DOHH2 (cell line): ENCODE data around the gene LANCL2.

Source experiments
- H3F3A ChIP-seq: fragments of 200-600 bp; sonication (generic), shearing (Covaris generic); 2 replicates; pipeline ENCODE4 v1.6.0; 2016; ENCODE audit warnings: antibody characterized with exemption, mild to moderate bottlenecking; ENCODE audit not compliant: control insufficient read depth, insufficient read depth
- H3K27ac ChIP-seq: fragments of 200-600 bp; sonication (generic); 2 replicates; pipeline ENCODE4 v1.5.1; 2014; ENCODE audit warnings: low read depth, mild to moderate bottlenecking, low read length, moderate library complexity
- H3K27me3 ChIP-seq: fragments of 200-600 bp; sonication (generic); 2 replicates; pipeline ENCODE4 v1.6.1; 2014; ENCODE audit warnings: mild to moderate bottlenecking, low read length, mixed read lengths; ENCODE audit not compliant: control insufficient read depth
- H3K36me3 ChIP-seq: fragments of 200-600 bp; sonication (generic); 2 replicates; pipeline ENCODE4 v1.6.1; 2014; ENCODE audit warnings: mild to moderate bottlenecking, low read length, moderate library complexity, mixed read lengths; ENCODE audit not compliant: control insufficient read depth
- H3K4me1 ChIP-seq: fragments of 200-600 bp; sonication (generic); 2 replicates; pipeline ENCODE4 v1.6.1; 2014; ENCODE audit warnings: mild to moderate bottlenecking, low read length, mixed read lengths; ENCODE audit not compliant: control insufficient read depth
- H3K4me2 ChIP-seq: fragments of 200-600 bp; sonication (generic); 2 replicates; pipeline ENCODE4 v1.6.0; 2014; ENCODE audit warnings: mild to moderate bottlenecking, low read length, moderate library complexity
- H3K4me3 ChIP-seq: fragments of 200-600 bp; sonication (generic); 2 replicates; pipeline ENCODE4 v1.5.1; 2014; ENCODE audit warnings: mild to moderate bottlenecking, low read length, mixed read lengths
- H3K79me2 ChIP-seq: fragments of 200-600 bp; sonication (generic); 2 replicates; pipeline ENCODE4 v1.6.1; 2014; ENCODE audit warnings: mild to moderate bottlenecking, low read length, mixed read lengths; ENCODE audit not compliant: control insufficient read depth
- H3K9me2 ChIP-seq: fragments of 200-600 bp; sonication (generic); replicated peaks from 2 replicates; pipeline ENCODE4 v1.6.1; 2014; ENCODE audit warnings: mild to moderate bottlenecking, low read length, mixed read lengths; ENCODE audit not compliant: control insufficient read depth
- H3K9me3 ChIP-seq: fragments of 200-600 bp; sonication (generic); 2 replicates; pipeline ENCODE4 v1.6.1; 2014; ENCODE audit warnings: antibody characterized with exemption, low read length, mixed read lengths; ENCODE audit not compliant: control insufficient read depth, insufficient read depth
- H4K20me1 ChIP-seq: fragments of 200-600 bp; sonication (generic); 2 replicates; pipeline ENCODE4 v1.6.0; 2014; ENCODE audit warnings: low read depth, mild to moderate bottlenecking, antibody characterized with exemption, low read length, moderate library complexity; ENCODE audit not compliant: control insufficient read depth, insufficient read depth
- EZH2phosphoT487 ChIP-seq: fragments of 200-600 bp; sonication (generic); IDR thresholded peaks from 2 replicates; pipeline ENCODE4 v1.6.1; 2017; ENCODE audit warnings: borderline replicate concordance, mild to moderate bottlenecking, antibody characterized with exemption, low read length, moderate library complexity, mixed read lengths
- TF ChIP-seq, protein P1 (sequence below): fragments of 200-600 bp; sonication (generic); IDR thresholded peaks from one replicate; pipeline ENCODE4 v1.5.1; 2014; ENCODE audit warnings: antibody characterized with exemption, mild to moderate bottlenecking, low read depth, low read length; ENCODE audit not compliant: poor library complexity, severe bottlenecking

Gene LANCL2

DNA sequence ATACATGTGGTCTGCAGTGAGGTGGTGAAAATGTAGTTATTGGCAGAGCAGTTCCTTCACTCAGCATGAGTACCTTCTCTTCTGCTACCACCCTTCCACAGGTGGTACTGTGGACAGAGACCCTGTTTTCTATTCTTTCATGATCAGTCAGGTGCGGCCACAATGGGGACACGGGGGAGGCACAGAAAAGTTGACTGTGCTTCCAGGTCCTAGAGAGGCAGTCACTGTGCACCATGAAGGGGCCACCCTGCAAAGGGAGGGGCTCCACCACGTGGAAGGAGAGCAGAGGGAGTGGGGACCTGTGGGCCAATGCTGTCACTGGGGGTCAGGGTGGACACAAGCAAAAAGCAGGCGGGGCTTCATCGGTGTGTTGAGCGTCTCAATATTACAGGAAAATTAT, 3.6 kb upstream of the LANCL2 start:
- TF ChIP-seq, protein P1, sequence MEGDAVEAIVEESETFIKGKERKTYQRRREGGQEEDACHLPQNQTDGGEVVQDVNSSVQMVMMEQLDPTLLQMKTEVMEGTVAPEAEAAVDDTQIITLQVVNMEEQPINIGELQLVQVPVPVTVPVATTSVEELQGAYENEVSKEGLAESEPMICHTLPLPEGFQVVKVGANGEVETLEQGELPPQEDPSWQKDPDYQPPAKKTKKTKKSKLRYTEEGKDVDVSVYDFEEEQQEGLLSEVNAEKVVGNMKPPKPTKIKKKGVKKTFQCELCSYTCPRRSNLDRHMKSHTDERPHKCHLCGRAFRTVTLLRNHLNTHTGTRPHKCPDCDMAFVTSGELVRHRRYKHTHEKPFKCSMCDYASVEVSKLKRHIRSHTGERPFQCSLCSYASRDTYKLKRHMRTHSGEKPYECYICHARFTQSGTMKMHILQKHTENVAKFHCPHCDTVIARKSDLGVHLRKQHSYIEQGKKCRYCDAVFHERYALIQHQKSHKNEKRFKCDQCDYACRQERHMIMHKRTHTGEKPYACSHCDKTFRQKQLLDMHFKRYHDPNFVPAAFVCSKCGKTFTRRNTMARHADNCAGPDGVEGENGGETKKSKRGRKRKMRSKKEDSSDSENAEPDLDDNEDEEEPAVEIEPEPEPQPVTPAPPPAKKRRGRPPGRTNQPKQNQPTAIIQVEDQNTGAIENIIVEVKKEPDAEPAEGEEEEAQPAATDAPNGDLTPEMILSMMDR = no peak
- TF ChIP-seq EZH2phosphoT487 = no peak
- Histone ChIP-seq H3F3A (no peaks in the 10 kb centered on the region), H3K36me3 (peaks cover 4% of the 10 kb centered on the region), H3K79me2 (peaks cover 8% of the 10 kb centered on the region), H4K20me1 (no peaks in the 10 kb centered on the region), H3K9me3 (no peaks in the 10 kb centered on the region), H3K4me3 (no peak overlapping the region), H3K9me2 (no peaks in the 10 kb centered on the region), H3K4me2 (no peak overlapping the region), H3K27me3 (0 out of 2 replicates have a peak, but pooled peaks cover 4% of the 10 kb centered on the region), H3K27ac (no peak overlapping the region), H3K4me1 (peaks cover 10% of the 10 kb centered on the region)

DNA sequence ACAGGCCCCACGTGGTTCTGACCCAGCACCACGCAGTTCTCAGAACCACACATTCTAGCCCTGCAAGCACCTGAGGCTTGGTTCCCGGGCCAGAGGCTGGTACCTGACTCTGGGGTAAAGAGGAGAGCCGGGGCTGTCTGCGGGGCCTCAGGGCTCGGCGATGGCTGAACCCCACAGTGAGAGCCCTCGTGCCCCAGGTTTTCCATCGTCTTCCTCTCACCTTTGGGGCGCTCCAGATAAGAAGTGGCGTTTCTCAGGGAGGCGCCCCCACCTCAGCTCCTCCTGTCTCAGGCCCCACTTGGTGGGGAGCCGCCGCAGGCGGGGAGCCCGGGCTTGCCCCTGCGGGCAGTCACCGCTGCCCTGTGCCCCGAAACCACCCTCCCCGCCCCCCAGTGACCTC, 2.2 kb upstream of the LANCL2 start:
- no peak for TF ChIP-seq EZH2phosphoT487
- TF ChIP-seq, protein P1 = no peak
- Histone ChIP-seq H3K4me3 (no peak overlapping the region), H3K9me2 (no peaks in the 10 kb centered on the region), H4K20me1 (no peaks in the 10 kb centered on the region), H3K36me3 (peaks cover 14% of the 10 kb centered on the region), H3K27me3 (0 out of 2 replicates have a peak, but pooled peaks cover 4% of the 10 kb centered on the region), H3F3A (no peaks in the 10 kb centered on the region), H3K4me2 (no peak overlapping the region), H3K27ac (no peak overlapping the region), H3K79me2 (peaks cover 8% of the 10 kb centered on the region), H3K9me3 (no peaks in the 10 kb centered on the region), H3K4me1 (peaks cover 21% of the 10 kb centered on the region)

- Histone ChIP-seq H3K4me2 (0 out of 2 replicates have a peak overlapping the region, but pooled peaks have one; percentile 72), H3F3A (no peaks in the 10 kb centered on the region), H3K4me3 (no peak overlapping the region), H3K36me3 (peaks cover 18% of the 10 kb centered on the region), H3K4me1 (peaks cover 27% of the 10 kb centered on the region), H3K27me3 (no peaks in the 10 kb centered on the region), H3K79me2 (peaks cover 8% of the 10 kb centered on the region), H4K20me1 (no peaks in the 10 kb centered on the region), H3K27ac (no peak overlapping the region), H3K9me2 (no peaks in the 10 kb centered on the region), H3K9me3 (no peaks in the 10 kb centered on the region)
- TF ChIP-seq, protein P1 = no peak
- TF ChIP-seq EZH2phosphoT487 = no peak
Measured at GRCh38 chr7:55363386-55364170, 1.6 kb upstream of the LANCL2 start.
